Stimulated activated CD8-positive, alpha-beta memory T cell treated with anti-CD3 and anti-CD28 coated beads, Interleukin-4, amount 100 ng/mL, for 24 hours (primary cell): ENCODE results near the gene CCDC146.
"Not testable (repeated sequence)": the region's sequence is repeated elsewhere in the genome, so short reads cannot be mapped to it uniquely, and the experiment has no call there.

Source experiments
- DNase-seq: peaks from one replicate; pipeline ENCODE4 v3.0.0-alpha.2; 2020; ENCODE audit warnings: low read depth

Gene CCDC146, protein sequence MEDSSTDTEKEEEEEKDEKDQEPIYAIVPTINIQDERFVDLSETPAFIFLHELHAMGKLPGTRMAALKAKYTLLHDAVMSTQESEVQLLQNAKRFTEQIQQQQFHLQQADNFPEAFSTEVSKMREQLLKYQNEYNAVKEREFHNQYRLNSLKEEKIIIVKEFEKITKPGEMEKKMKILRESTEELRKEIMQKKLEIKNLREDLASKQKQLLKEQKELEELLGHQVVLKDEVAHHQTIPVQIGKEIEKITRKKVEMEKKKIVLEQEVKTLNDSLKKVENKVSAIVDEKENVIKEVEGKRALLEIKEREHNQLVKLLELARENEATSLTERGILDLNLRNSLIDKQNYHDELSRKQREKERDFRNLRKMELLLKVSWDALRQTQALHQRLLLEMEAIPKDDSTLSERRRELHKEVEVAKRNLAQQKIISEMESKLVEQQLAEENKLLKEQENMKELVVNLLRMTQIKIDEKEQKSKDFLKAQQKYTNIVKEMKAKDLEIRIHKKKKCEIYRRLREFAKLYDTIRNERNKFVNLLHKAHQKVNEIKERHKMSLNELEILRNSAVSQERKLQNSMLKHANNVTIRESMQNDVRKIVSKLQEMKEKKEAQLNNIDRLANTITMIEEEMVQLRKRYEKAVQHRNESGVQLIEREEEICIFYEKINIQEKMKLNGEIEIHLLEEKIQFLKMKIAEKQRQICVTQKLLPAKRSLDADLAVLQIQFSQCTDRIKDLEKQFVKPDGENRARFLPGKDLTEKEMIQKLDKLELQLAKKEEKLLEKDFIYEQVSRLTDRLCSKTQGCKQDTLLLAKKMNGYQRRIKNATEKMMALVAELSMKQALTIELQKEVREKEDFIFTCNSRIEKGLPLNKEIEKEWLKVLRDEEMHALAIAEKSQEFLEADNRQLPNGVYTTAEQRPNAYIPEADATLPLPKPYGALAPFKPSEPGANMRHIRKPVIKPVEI

GRCh38 chr7:77121860-77122681 is at the start of gene CCDC146:
Gene CCDC146 (plus strand): TSS chr7:77122615. CDS start chr7:77167669, 45,054 bp downstream.
- peak; percentile 90 for DNase-seq

DNA sequence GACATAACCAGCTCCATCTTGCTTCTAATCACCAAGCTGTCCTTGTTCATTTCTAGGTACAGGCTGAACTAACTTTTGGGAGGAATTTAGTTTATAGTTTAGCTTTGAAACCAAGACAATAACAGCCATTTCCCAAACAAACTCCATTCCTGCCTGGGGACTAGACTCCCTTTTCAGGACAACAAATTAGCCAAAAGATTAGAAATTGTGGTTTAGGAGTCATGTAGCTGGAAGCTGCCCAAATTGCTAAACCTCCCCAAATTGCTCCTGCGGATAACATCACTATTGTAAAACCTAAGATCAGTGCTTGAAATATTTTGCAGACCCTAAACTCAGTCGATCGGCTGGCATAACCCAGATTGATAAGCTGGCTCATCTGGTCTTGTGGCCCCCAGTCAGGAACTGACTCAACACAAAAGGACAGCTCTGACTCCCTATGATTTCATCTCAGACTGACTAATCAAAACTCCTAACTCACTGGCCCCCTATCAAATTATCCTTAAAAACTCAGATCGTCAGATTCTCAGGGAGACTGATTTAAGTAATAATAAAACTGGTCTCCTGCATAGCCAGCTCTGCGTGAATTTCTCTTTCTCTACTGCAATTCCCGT is 47.5 kb upstream of the CCDC146 start:
- not testable (repeated sequence) for DNase-seq

DNA sequence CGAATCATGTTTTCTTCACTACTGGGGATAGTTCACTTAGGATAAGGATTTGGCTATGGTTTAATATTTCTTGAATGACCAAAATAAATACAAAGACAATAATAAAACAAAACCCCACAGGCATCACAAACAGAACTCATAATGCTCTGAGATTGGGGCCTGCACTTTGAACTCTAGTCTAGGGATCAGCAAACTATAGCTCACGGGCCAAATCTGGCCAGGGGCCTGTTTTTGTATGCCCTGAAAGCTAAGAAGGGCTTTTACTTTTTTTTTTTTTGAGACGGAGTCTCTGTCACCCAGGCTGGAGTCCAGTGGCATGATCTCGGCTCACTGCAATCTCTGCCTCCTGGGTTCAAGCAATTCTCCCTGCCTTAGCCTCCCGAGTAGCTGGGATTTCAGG is 45.4 kb upstream of the CCDC146 start:
- DNase-seq: not testable (repeated sequence)

DNA sequence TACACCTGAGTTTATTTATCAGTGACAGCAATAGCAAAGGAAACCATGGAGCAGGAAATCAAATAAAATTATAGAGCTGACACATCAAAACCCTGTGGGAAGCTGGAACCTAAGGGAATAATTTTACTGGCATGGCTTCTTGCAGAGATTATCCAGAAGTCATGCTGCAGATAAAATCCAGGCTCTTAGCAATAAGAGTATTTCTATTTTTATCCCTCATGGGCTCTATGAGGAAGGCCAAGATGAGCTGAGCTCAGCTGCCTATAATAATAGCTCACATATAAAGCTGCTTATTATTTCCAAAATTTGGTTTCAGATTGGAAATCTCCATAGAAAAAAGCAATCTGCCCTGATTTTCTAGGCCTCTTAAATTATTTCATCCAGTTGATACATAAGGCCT is 43.3 kb upstream of the CCDC146 start:
- DNase-seq: not testable (repeated sequence)

DNA sequence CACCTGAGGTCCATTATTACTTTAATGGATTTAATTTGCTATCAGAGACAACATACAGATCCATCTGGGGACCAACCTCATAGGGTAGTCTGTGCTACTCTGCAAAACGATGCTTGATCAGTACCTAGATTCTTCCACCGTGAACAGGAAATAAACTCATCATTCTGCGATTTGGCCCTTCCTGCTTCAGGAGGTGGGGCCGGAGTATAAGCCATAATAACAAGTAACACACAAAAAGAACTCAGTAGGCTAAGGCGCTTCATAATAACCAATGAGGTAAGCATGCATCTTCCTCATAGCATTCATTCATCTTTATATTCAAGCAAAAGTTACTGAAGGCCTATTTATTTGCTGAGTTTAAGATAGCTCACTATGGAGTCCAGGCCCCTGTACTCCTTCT is 42.8 kb upstream of the CCDC146 start:
- DNase-seq: not testable (repeated sequence)

DNA sequence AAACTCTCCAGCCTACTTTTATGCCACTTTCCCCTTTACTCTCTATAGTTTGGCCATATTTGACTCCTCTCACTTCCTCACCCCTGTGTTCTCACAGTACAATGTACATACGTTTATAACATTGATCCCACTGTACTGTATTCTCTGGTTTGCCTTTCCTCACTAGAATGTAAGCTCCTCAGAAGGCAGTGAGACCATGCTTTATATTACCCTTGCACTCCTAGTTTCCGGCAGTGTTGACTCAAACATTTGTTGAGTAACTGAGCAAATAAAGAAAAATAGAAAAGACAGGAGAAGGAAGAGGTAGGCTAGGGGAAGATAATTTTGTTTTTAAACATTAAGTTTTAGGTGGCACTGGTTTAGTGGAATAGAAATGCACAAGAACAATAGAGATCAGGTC is 42.2 kb upstream of the CCDC146 start:
- not testable (repeated sequence) for DNase-seq

DNA sequence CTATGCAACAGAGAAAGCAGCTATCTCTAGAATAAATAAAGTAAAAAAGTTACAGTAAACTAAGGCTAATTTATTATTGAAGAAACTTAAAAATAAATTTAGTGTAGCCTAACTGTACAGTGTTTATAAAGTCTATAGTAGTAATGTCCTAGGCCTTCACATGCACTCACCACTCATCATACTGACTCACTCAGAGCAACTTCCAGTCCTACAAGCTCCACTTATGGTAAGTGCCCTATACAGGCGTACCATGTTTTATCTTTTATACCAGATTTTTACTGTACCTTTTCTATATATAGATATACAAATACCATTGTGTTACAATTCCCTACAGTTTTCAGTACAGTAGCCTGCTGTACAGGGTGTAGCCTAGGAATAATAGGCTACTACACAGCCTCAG is 40.2 kb upstream of the CCDC146 start:
- not testable (repeated sequence) for DNase-seq

- DNase-seq: not testable (repeated sequence)
Measured at GRCh38 chr7:77092301-77092700, 30.1 kb upstream of the CCDC146 start.

DNA sequence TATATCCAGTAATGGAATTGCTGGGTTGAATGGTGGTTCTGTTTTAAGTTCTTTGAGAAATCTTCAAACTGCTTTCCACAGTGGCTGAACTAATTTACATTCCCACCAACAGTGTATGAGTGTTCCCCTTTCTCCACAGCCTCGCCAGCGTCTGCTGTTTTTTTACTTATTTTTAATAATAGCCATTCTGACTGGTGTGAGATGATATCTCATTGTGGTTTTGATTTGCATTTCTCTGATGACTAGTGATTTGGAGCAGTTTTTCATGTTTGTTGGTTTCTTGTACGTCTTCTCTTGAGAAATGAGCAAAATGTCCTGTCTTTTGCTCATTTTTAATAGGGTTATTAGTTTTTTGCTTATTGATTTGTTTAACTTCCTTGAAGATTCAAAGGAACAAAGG is 21.9 kb upstream of the CCDC146 start:
- DNase-seq: not testable (repeated sequence)

GRCh38 chr7:77101187-77101586 is 21.2 kb upstream of the CCDC146 start:
- DNase-seq: not testable (repeated sequence)

- not testable (repeated sequence) for DNase-seq
Measured at GRCh38 chr7:77102671-77103070, 19.7 kb upstream of the CCDC146 start.

- DNase-seq: not testable (repeated sequence)
Measured at GRCh38 chr7:77105904-77106303, 16.5 kb upstream of the CCDC146 start.

- not testable (repeated sequence) for DNase-seq
Measured at GRCh38 chr7:77107659-77108058, 14.8 kb upstream of the CCDC146 start.

DNA sequence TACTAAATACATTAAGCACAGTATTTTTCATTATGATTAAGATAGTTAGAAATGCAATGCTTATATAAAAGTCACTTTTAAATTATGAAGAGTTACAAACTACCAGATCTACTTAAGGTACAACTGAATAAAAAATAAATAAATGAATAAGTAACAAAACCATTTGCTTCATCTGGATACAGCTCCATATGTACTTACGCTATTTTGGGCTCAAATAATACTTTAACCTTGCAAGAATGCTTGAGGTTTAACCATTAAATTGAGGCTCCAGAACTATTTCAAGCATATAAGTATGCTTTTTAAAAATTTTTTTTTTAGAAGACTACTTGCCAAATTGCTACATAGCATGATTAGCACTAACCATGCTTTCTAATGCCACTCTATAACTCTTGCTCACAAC is 14.1 kb upstream of the CCDC146 start:
- DNase-seq: not testable (repeated sequence)

DNA sequence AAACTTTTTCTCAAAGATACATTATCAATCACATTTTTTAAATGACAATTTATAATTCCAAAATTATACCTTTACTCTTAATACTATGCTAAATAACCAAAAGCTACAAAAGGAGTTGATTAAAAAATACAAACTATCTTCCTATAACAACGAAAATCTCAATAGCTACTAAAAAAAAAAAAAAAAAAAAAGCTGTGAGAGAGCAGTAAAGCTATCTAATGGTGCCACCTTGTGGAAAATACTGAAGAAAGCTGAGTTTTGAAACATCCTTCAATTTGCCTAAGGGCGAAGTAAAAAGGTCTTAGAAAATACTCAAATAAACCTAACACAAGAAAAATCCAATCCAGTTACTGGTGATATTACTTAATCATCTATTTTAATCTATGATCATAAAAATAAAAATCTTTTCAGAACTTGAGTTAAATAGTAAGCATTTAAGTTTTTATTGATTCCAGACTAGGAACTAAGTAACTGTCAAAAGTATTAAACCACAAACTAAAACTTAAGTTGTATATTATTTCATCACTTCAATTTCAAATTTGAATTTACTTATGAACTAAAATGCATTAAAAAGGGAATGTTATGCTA is 9.6 kb upstream of the CCDC146 start:
- DNase-seq: not testable (repeated sequence)

DNA sequence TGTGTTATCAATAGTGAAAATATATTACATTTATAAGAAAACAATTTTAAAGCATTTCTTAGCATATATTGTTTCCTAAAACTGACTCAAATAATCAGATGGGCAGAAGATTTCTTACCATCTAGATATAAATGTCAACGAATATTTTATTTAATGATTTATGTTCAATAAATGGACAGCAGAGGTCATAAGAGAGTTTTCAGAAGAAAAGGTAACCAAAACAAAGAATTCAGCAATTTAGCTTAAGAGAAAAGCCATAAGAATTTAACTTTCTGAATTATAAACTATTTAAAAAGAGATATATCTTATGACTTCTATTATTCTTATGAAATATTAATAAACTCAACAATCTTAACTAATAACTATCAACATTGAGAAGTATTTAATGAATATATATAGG is 3.1 kb downstream of the CCDC146 start:
- DNase-seq: not testable (repeated sequence)

DNA sequence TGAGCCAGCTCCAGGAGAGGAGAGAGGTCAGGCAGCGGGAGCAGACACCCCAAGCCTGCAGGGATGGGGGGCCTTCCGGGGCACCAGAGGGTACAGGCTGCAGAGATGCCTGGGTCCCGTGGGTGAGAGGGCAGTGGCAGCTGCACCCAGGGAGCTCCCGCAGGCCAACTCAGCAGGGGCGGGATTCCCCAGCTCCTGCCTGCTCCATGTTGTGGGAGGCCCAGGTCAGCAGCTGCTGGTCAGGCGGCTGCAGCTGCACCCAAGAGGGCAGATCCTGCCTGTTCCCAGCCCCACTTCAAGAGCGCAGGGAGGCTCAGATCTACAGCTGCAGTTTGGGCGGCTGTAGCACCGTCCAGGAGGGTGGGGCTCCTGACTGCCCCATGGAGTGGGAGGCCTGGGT is 4.6 kb downstream of the CCDC146 start:
- not testable (repeated sequence) for DNase-seq

- not testable (repeated sequence) for DNase-seq
Measured at GRCh38 chr7:77128582-77129410, 6.4 kb downstream of the CCDC146 start.

- DNase-seq: not testable (repeated sequence)
Measured at GRCh38 chr7:77131781-77132180, 9.4 kb downstream of the CCDC146 start.

DNA sequence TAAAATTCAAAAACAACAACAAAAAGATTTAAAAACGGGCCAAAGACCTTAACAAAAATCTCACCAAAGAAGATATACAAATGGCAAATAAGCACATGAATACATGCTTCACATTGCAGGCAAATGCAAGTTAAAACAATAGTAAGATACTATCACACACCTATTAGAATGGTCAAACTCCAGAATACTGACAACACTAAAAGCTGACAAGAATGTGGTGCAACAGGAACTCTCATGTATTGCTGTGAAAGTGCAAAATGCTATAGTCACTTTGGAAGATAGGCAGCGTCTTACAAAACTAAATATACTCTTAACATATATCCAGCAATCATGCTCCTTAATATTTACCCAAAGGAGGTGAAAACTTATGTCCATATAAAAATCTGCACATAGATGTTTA is 16.3 kb downstream of the CCDC146 start:
- DNase-seq: not testable (repeated sequence)
